A549 (cell line): ENCODE data around the gene BMP15.

Source experiments
- CBX2 ChIP-seq: fragments of 200-600 bp; sonication (generic); IDR thresholded peaks from 2 replicates; pipeline ENCODE4 v1.6.1; 2016; ENCODE audit warnings: low read depth, mild to moderate bottlenecking, borderline replicate concordance
- CHD2 ChIP-seq: fragments of 150-350 bp; IDR thresholded peaks from 2 replicates; pipeline ENCODE4 v1.6.1; 2014; ENCODE audit warnings: low read length; ENCODE audit not compliant: partially characterized antibody
- EHMT2 ChIP-seq: fragments of 200-600 bp; sonication (generic); IDR thresholded peaks from 2 replicates; pipeline ENCODE4 v1.6.1; 2016; ENCODE audit warnings: antibody characterized with exemption, low read depth, mild to moderate bottlenecking, moderate library complexity
- EP300 ChIP-seq, 2 experiments: fragments of >200 bp; sonication (Bioruptor Twin); formaldehyde crosslinking; IDR thresholded peaks; 2 replicates in 1 of 2; 3 replicates in 1 of 2; pipeline ENCODE4 v1.6.1; 2016 to 2017
- ESRRA ChIP-seq: fragments of 150-350 bp; IDR thresholded peaks from 2 replicates; pipeline ENCODE4 v1.6.1; 2014; ENCODE audit warnings: mild to moderate bottlenecking, low read length, borderline replicate concordance
- POLR2A ChIP-seq: IDR thresholded peaks from 2 replicates; pipeline ENCODE4 v1.6.1; 2012; ENCODE audit warnings: mild to moderate bottlenecking, low read length
- RFX5 ChIP-seq: fragments of 450-650 bp; IDR thresholded peaks from 2 replicates; pipeline ENCODE4 v1.7.1; 2014; ENCODE audit warnings: antibody characterized with exemption, mild to moderate bottlenecking, moderate library complexity
- SMC3 ChIP-seq: fragments of >200 bp; sonication (Bioruptor Twin); formaldehyde crosslinking; IDR thresholded peaks from 3 replicates; pipeline ENCODE4 v1.6.1; 2018; ENCODE audit warnings: inconsistent platforms
- ZFP36 ChIP-seq: fragments of 450-650 bp; IDR thresholded peaks from 2 replicates; pipeline ENCODE4 v1.6.1; 2014; ENCODE audit warnings: borderline replicate concordance; ENCODE audit not compliant: partially characterized antibody
- TF ChIP-seq, protein P1 (sequence below): fragments of >200 bp; sonication (Bioruptor Twin); formaldehyde crosslinking; IDR thresholded peaks from 3 replicates; pipeline ENCODE4 v1.5.1; 2016
- TF ChIP-seq, protein P2 (sequence below): IDR thresholded peaks from 2 replicates; pipeline ENCODE4 v1.6.1; 2012
- TF ChIP-seq, protein P3 (sequence below): IDR thresholded peaks from 2 replicates; pipeline ENCODE4 v1.6.1; 2012

GRCh38 chrX:50871922-50872453 is 38.5 kb upstream of the BMP15 start:
- TF ChIP-seq POLR2A: no peak
- TF ChIP-seq, protein P1, sequence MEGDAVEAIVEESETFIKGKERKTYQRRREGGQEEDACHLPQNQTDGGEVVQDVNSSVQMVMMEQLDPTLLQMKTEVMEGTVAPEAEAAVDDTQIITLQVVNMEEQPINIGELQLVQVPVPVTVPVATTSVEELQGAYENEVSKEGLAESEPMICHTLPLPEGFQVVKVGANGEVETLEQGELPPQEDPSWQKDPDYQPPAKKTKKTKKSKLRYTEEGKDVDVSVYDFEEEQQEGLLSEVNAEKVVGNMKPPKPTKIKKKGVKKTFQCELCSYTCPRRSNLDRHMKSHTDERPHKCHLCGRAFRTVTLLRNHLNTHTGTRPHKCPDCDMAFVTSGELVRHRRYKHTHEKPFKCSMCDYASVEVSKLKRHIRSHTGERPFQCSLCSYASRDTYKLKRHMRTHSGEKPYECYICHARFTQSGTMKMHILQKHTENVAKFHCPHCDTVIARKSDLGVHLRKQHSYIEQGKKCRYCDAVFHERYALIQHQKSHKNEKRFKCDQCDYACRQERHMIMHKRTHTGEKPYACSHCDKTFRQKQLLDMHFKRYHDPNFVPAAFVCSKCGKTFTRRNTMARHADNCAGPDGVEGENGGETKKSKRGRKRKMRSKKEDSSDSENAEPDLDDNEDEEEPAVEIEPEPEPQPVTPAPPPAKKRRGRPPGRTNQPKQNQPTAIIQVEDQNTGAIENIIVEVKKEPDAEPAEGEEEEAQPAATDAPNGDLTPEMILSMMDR: no peak
- TF ChIP-seq RFX5: no peak
- no peak for TF ChIP-seq EP300 (IDR thresholded peaks at IDR 0.05)
- TF ChIP-seq CBX2: no peak
- no peak for TF ChIP-seq EHMT2
- no peak for TF ChIP-seq SMC3
- TF ChIP-seq ZFP36: no peak
- TF ChIP-seq CHD2: no peak
- TF ChIP-seq ESRRA: no peak
- TF ChIP-seq, protein P2, sequence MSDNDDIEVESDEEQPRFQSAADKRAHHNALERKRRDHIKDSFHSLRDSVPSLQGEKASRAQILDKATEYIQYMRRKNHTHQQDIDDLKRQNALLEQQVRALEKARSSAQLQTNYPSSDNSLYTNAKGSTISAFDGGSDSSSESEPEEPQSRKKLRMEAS: no peak
- TF ChIP-seq, protein P3, sequence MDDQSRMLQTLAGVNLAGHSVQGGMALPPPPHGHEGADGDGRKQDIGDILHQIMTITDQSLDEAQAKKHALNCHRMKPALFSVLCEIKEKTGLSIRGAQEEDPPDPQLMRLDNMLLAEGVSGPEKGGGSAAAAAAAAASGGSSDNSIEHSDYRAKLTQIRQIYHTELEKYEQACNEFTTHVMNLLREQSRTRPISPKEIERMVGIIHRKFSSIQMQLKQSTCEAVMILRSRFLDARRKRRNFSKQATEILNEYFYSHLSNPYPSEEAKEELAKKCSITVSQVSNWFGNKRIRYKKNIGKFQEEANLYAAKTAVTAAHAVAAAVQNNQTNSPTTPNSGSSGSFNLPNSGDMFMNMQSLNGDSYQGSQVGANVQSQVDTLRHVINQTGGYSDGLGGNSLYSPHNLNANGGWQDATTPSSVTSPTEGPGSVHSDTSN: no peak
